ENCODE results near the gene SLC2A3.
"Not testable (repeated sequence)": the region's sequence is repeated elsewhere in the genome, so short reads cannot be mapped to it uniquely, and the experiment has no call there.

- not testable (repeated sequence) for TF ChIP-seq CTCF, EP300, POLR2A (IDR thresholded peaks at IDR 0.05)
Measured at GRCh38 chr12:7896726-7897125, 39.3 kb downstream of the SLC2A3 start.
